HG02642 (cell line): ENCODE data around the gene OSBPL10.
A peak's percentile ranks its signal among the peaks of the same experiment; 100 is the strongest.
"Not testable (repeated sequence)": the region's sequence is repeated elsewhere in the genome, so short reads cannot be mapped to it uniquely, and the experiment has no call there.

ENCODE experiments used
- ATAC-seq: cut with Tn5 transposase; IDR thresholded peaks from one replicate; pipeline ENCODE4 v1.9.1; 2021; ENCODE audit warnings: mild to moderate bottlenecking; ENCODE audit not compliant: unreplicated experiment, poor library complexity

OSBPL10 gene

DNA sequence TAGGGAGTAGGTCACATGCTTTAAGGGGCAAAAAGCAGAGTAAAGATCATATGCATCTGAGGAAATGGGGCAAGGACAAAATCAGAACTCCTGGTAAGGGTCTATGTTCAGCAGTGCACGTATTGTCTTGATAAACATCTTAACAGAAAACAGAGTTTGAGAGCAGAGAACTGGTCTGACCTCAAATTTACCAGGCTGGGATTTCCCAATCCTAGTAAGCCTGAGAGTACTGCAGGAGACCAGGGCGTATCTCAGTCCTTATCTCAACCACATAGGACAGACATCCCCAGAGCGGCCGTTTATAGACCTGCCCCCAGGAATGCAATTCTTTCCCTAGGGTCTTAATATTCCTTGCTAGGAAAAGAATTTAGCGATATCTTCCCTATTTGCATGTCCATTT is 14.0 kb upstream of the OSBPL10 start:
- ATAC-seq = not testable (repeated sequence)

DNA sequence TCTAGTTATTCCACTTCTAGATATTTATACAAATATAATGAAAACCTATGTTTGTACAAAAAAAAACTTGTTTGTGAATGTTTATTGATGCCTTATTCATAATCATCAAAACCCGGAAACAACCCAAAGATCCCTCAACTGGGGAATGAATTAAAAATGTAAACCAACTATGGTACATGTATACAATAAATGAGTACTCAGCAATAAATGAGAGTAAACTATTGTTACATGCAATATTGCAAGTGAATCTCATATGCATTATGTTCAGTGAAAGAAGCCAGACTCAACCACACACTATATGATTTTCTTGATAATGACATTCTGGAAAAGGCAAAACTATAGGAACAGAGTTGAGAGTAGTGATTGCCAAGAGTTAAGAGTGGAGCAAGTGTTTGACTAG is 12.8 kb upstream of the OSBPL10 start:
- ATAC-seq = no peak

DNA sequence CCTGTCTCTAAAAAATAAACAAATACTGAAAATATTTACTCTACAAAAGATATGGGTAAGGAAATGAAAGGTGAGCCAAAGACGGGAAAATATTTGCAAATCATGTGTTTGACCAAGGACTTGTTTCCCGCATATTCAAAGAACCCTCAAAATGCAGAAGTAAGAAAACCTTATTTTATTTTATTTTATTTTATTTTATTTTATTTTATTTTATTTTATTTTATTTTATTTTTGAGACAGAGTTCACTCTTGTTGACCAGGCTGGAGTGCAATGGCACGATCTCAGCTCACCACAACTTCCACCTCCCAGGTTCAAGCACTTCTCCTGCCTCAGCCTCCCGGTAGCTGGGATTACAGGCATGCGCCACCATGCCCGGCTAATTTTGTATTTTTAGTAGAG is 11.9 kb upstream of the OSBPL10 start:
- ATAC-seq = not testable (repeated sequence)

DNA sequence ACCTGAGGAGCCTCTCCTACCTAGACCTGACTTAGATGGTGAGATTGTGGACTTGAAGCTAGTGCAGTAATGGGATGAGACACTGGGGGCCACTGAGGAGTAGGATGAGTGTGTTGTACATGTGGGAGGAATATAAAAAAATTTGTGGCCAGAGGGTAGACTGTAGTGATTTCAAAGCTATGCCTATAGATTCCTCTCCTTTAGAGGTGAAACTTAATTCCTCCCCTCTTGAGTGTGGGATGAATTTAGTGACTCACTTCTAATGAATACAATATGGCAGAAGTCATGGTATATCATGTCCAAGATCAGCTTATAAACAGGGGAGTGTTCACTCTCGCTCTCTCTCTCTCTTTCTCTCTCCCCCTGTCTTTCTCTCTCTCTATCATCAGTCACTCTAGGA is 7.2 kb upstream of the OSBPL10 start:
- ATAC-seq = no peak

DNA sequence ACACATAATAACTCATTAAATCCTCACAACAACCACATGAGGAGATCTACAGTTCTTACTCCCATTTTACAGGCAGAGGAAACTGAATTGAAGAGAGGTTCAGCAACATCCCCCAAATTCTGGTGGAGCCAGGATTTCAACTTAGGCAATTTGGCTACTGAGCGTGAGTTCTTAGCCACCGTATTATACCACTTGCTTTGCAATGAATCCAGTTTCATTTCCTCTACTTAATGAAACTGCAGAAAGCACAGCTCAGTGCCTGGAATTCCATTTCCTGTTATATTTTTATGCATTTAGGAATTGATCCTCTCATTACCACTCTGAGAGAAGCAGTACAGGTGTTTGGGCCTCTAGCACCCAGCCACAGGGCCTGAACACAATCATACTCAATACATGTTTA is 4.8 kb upstream of the OSBPL10 start:
- ATAC-seq = no peak

DNA sequence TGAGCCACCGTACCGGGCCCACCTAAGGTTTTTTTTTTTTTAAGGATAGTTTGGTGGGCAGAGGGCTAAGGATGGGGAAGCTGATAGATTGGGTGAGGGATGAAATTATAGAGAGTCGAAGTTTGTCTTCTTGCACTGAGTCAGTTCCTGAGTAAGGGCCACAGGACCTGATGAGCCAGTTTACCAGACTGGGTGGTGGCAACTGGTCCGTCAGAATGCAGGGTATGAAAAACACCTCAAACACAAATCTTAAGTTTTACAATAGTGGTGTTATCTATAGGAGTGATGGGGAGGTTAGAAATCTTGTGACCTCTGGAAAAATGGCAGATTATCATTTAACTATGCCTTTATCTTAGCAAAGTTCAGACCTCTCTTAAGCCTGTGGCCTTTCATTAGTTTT is 3.3 kb upstream of the OSBPL10 start:
- ATAC-seq = no peak

DNA sequence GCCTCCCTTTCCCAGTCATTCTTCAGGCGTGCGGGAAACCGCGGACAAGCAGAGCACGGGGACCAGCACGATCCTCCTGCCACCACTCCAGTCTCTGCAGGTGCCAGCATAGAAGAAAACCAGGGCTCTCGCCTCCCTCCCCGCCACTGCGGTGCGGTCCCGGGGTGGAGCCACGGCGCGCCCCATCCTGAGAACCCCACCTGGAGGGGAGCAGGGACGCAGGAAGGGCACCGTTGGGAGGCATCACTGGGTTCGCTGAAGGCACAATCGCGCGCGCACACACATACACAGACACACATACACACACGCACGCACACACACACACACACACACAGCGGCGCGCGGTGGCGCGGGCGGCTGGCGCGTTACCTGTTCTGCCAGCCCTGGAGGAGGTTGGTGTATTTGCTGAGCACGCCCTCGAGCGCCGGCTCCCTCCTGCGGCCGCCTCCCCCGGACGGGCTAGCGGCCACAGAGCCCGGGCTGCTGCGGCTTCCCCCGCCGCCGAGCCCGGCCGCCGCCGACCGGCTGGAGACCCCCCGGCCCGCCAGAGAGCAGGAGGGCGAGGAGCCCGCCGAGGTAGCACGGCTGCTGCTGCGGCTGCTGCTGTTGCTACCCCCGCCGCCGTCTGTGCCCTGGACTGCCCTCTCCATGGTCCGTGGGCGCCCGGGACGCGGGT is 394 bp downstream of the OSBPL10 start:
- ATAC-seq = peak; percentile 62

DNA sequence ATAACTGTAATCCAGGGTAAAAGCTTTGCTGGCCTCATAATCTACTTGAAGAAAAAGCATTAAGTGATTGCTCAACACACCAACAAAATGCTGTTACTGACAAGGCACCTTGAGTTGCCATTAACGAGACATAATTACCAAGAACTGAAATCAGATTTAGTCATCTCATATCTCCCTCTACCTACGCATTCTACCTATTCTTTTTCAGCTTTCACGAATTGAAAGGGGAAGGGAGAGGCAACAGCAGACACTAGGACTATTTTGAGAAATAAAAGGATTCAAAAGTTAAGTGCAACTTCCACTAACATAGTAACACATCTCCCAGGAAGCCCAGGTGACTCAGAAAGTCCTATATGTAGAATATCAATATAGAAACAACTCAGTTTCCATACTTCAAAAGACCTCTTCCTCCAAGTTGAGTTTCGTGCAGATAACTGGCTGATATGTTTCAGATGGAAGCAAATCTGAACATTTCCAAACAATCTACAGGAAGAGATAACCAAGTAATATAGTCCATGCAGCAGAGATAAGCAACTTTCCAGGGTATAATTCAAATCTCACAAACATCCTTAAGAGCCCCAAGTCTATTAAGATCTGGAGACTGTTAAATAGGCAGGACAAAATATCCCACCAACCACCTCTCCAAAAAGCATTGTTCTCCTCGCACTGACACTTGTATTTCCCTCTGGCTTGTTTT is 1.9 kb downstream of the OSBPL10 start:
- peak; percentile 42 for ATAC-seq

DNA sequence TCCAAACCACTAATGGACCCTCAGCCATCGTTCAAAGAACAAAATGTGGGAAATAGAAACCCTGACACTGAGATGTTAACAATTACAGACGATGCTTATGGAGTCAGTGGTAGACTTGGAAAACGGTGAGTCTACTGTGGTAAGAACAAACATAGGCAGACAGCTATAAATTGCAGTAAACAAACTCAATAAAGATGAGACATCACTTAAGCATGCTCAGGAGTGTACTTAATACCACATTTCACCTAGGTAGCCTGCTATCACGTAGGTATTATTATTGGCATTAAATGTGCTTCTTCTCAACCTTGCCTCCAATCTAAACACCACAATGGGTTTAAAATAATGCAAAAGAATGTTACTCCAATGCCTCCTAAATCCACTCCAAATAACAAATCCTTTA is 2.5 kb downstream of the OSBPL10 start:
- ATAC-seq = no peak

DNA sequence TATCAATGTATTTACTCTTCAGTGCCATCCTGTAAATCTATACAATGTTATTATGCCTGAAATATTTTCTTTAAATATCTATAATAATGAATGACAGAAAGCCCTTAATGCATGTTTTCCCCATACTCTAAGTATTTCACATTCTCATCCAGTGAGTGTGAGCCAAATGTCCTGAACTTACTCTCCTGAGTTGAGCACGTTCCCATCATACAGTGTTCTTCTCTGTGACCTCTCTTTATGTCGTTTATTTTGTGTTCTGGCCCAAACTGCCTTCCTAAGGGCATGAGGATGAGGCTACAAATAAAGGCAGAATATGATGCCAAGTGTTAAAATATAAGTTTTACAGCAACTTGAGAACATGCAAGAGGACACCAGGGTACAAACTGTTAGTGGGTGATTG is 3.3 kb downstream of the OSBPL10 start:
- no peak for ATAC-seq

DNA sequence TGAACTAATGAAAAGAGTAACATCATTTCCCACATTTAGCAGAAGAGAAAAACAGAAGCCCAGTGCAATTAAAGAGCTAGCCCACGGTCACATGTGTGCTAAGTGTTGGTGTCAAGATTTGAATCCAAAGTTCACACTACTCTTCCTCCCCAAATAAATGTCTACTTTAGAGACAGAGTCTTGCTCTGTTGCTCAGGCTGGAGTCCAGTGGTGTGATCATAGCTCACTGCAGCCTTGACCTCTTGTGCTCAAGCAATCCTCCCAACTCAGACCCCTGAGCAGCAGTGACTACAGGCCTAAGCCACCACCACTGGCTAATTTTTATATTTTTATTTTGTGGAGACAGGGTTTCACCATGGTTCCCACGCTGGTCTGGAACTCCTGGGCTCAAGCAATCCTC is 4.8 kb downstream of the OSBPL10 start:
- ATAC-seq = no peak

DNA sequence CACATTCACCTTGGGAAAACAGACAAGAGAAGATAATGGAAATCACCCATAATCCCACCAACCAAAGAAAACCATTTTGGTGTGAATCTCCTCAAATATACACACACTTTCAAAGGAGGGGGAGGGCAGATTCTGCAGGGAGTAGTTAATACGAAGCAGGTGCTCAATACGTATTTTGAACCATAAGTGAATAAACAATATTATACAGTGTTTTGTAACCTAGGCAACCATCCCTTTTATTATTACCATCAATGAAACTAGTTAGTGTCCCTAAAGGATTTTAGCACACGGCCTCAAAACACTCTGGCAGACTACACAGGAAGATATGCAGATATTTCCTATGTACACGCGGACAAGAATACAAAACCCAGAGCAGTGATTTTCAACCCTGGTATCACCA is 6.1 kb downstream of the OSBPL10 start:
- ATAC-seq = no peak

DNA sequence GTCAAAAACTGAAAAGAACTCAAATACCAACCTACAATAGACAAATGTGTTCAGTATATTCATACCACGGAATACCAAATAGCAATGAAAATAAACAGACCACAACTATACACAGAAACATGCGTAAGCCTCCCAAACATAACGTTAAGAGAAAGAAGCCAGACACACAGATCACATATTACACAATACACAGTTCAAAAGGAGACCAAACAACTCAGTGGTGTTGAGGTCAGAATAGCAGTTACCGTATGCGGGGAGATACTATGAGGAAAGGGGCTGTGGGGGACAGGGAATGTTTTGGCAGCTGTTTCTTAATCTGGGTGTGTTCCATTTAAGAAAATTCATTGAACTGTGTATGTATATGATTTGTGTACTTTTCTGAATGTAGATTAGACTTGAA is 6.6 kb downstream of the OSBPL10 start:
- ATAC-seq = no peak

DNA sequence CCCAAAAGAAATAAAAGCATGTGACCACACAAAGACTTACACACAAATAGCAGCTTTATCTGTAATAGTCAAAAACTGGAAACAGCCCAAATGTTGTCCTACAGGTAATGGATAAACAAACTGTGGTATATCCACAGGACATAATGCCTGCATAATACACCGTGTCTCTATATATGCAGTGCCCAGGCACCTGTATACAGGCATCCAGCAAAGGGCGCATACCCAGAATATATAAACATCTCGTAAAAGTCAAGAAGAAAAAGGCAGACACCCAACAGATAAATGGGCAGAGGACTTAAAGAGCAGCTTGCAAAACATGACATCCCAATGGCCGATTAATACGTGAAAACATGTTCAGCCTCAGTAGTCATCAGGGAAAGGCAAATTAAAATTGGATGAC is 7.2 kb downstream of the OSBPL10 start:
- no peak for ATAC-seq

DNA sequence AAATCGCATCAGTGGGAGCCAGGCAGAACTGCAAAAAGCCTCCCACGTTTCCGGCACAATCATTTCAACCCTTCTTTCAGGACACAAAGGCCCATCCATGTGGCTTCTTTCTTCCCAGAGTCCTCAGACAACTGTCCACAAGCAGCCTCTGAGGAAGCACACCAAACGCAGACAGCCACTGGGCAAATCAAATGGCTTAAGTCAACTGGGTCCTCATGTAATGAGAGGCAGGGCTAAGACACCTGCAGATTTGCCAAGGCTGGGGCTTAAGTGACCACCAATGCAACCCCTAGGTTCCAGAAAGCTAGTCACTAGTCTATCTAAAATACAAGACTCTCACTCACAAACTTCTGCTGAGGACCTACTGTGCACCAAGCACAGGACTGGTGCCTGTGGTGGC is 8.0 kb downstream of the OSBPL10 start:
- ATAC-seq = no peak

DNA sequence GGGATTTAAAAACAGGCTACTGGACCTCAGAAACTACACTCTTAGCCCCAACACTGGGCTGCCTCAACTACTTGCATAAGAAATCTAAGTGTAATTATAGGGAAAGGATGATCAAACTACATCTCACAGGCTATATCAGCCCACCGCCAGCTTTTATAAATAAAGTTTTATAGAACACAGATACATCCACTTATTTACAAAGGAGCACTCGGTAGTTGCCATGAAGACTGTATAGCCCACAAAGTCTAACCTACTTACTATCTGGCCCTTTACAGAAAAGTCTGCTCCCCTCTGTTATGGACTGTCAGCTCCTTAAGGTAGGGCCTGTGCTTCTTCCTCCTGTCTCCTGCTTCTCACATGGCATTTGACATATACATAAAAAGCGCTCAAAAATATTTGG is 9.5 kb downstream of the OSBPL10 start:
- no peak for ATAC-seq

DNA sequence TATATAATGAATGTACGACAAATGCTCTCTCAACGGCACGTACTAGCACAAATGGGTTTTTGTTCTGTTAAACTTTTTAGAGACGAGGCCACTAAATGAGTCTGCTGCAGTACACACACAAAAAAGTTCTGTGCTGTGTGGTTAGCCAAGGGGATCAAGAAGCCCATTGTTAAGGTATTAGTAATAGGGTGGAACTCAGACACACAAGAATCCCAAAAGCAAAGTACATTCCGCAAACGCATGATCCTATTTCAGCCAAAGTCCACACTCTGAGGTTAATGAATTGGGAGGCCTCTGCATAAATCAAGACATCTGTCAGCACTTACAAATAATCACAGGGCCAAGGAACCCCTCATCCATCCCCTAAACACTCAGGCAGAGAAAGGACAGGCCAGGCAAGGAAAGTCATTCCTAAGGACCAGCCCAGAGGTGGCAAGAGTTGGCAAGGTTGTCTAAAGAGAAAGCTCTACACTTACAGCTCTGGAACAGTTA is 12.1 kb downstream of the OSBPL10 start:
- no peak for ATAC-seq

DNA sequence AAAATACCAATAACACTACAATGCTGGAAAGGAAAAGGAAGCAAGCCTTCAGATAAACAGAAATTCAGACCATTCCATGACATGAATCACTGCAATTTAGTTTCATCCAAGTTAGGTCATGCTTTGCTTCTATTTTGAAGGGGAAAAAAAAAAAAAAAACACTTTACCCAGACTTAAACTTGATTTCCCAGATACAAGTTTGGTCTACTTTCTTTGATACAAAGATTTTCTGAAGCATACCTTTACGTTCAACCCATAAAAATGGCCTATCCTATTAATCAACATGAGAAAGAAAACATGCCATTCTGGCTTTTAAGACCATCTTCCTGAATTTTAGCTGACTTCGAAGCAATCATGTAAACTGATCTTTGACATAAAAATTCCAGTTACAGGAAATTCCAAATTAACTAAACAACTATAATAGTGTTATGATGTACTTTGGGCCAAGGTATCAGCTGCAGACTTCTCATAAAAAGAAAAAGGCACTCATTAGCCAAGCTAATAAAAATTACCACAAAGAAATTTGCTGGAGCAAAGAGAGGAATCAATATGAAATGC is 12.6 kb downstream of the OSBPL10 start:
- ATAC-seq = no peak

DNA sequence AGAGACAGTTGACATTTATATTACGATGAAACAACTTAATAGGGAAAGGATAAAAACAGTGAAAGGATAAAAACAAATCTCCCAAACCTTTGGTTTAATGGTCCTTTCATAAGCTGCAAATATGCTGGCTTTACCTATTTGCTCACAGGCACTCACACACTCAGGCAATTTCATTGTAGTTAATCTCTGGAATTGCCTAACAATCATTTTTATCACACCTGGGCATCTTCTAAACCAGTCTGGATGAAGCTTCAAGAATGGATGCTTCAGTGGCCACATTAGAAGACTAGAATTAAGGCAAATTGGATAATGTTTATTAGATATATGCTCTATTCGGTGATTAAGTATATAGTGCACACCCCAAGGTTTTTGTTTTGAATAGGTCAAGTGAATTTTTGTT is 13.5 kb downstream of the OSBPL10 start:
- no peak for ATAC-seq

DNA sequence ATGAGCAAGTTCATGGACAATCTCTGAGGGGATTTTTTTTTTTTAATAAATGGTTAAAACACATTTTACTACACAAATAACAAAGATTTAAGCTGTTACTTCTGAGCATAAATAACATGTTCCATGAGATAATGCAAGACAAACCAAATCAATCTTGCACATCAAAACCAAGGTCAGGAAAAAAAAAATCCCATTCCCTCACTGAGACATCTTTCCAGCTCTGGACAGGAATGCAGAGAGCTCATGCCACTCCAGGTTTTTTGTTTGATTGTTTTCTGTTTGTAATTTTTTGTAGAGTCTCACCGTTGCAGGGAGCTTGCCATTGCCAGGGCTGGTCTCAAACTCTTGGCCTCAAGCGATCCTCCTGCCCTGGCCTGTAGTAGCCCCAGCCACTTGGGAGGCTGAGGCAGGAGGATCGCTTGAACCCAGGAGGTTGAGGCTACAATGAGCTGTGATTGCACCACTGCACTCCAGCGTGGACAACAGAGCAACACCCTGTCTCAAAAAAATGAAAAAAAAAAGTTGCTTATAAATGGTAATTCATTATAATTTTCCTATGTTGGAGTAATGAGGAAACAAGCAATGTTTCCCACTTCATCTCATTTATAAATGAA is 14.0 kb downstream of the OSBPL10 start:
- ATAC-seq = no peak

DNA sequence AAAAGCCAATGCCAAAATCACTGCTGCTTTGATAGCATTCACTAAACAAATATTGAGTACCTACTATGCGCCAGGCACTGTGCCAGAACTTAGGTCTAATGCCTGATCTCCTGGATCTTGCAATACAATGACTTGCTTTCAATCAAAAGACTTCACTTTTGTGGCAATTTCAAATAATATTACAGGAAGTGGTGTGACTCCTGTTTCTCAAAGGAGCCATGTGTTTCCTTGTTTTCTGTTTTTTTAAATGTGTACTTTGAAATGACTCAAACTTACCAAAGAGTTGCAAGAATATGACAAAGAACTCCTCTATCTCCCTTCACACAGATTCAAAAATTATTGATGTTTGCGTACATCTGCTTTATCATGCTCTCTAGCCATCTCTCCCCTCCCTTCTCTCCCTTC is 18.3 kb downstream of the OSBPL10 start:
- no peak for ATAC-seq
